IMR-90 (cell line): Measurements from ENCODE around the gene SPATS2L. TPM values are rescaled to one million over a fixed set of nuclear protein-coding genes. Genes with fewer than 3 reads are reported as not detected.

Source experiments
- ATAC-seq: fragments of 200-7000 bp; cut with Tn5 transposase; 2 replicates; pipeline ENCODE4 v1.9.1; 2020; ENCODE audit warnings: low read depth, mild to moderate bottlenecking, moderate library complexity
- BruUV-seq: library from RNA; stranded (reverse); fragments of 400-500 nt; replicated peaks from 2 replicates; lab custom pipeline; 2021; lab: Mats Ljungman, UMichigan
- CTCF ChIA-PET: fragments of 300-600 bp; formaldehyde crosslinking; extraction: SDS; loops from one replicate; lab custom pipeline; 2021; ENCODE audit warnings: antibody characterized with exemption; lab: Yijun Ruan, JAX
- POLR2A ChIA-PET: fragments of 300-600 bp; sonication (Branson Sonifier 250); formaldehyde crosslinking; loops from one replicate; lab custom pipeline; 2022; ENCODE audit warnings: antibody characterized with exemption; ENCODE audit not compliant: unreplicated experiment; lab: Charles Lee
- DNase-seq: peaks from one replicate; pipeline ENCODE4 v3.0.0; 2013
- H2AFZ ChIP-seq: replicated peaks from 2 replicates; pipeline ENCODE3; 2013; ENCODE audit warnings: low read length, mild to moderate bottlenecking; ENCODE audit not compliant: poor library complexity
- H2AK5ac ChIP-seq: 2 replicates; pipeline ENCODE4 v1.6.1; 2013; ENCODE audit warnings: low read depth, low read length, inconsistent platforms
- H2AK9ac ChIP-seq: replicated peaks from 2 replicates; pipeline ENCODE3; 2013; ENCODE audit warnings: mild to moderate bottlenecking, low read depth, low read length, moderate library complexity; ENCODE audit not compliant: poor library complexity
- H2BK120ac ChIP-seq: 2 replicates; pipeline ENCODE4 v1.6.1; 2013; ENCODE audit warnings: low read depth, low read length, inconsistent platforms
- H2BK15ac ChIP-seq: 3 replicates; pipeline ENCODE4 v1.6.1; 2013; ENCODE audit warnings: low read depth, low read length, inconsistent platforms
- H2BK20ac ChIP-seq: 2 replicates; pipeline ENCODE4 v1.6.1; 2013; ENCODE audit warnings: low read depth, mild to moderate bottlenecking, inconsistent platforms, low read length, moderate library complexity
- H2BK5ac ChIP-seq: 2 replicates; pipeline ENCODE4 v1.6.1; 2013; ENCODE audit warnings: mild to moderate bottlenecking, low read depth, low read length, inconsistent platforms; ENCODE audit not compliant: poor library complexity, severe bottlenecking
- H3K14ac ChIP-seq: replicated peaks from 2 replicates; pipeline ENCODE4 v1.6.1; 2013; ENCODE audit warnings: low read depth, low read length, inconsistent platforms
- H3K18ac ChIP-seq: 2 replicates; pipeline ENCODE4 v1.6.1; 2013; ENCODE audit warnings: low read depth, low read length, control low read depth
- H3K23ac ChIP-seq: 2 replicates; pipeline ENCODE4 v1.6.1; 2013; ENCODE audit warnings: low read depth, low read length, inconsistent platforms
- H3K27ac ChIP-seq: 2 replicates; pipeline ENCODE4 v1.5.1; 2013; ENCODE audit warnings: mild to moderate bottlenecking, control low read depth, low read length; ENCODE audit not compliant: insufficient read depth
- H3K27me3 ChIP-seq: 2 replicates; pipeline ENCODE4 v1.6.1; 2013; ENCODE audit warnings: low read length; ENCODE audit not compliant: control insufficient read depth, insufficient read depth
- H3K36me3 ChIP-seq: 2 replicates; pipeline ENCODE4 v1.6.1; 2013; ENCODE audit warnings: low read length, mixed read lengths; ENCODE audit not compliant: control insufficient read depth, insufficient read depth
- H3K4ac ChIP-seq: 2 replicates; pipeline ENCODE4 v1.6.1; 2013; ENCODE audit warnings: low read depth, low read length, inconsistent platforms
- H3K4me1 ChIP-seq: 2 replicates; pipeline ENCODE4 v1.6.1; 2013; ENCODE audit warnings: low read length, mixed read lengths; ENCODE audit not compliant: control insufficient read depth, insufficient read depth
- H3K4me2 ChIP-seq: 2 replicates; pipeline ENCODE4 v1.6.1; 2013; ENCODE audit warnings: low read depth, mild to moderate bottlenecking, control low read depth, low read length, moderate library complexity
- H3K4me3 ChIP-seq: 2 replicates; pipeline ENCODE4 v1.5.1; 2013; ENCODE audit warnings: low read depth, mild to moderate bottlenecking, control low read depth, low read length, moderate library complexity; ENCODE audit not compliant: insufficient read depth
- H3K56ac ChIP-seq: 2 replicates; pipeline ENCODE4 v1.6.1; 2013; ENCODE audit warnings: low read length, inconsistent platforms; ENCODE audit not compliant: insufficient read depth; ENCODE audit errors: extremely low read depth
- H3K79me1 ChIP-seq, 2 experiments: 2 replicates each; pipeline ENCODE4 v1.6.1; 2013; ENCODE audit warnings: low read length in 2 of 2, inconsistent platforms in 1 of 2, low read depth in 1 of 2
- H3K9ac ChIP-seq: 2 replicates; pipeline ENCODE4 v1.6.1; 2013; ENCODE audit warnings: low read depth, low read length, control low read depth
- H3K9me1 ChIP-seq: 2 replicates; pipeline ENCODE4 v1.6.1; 2013; ENCODE audit warnings: low read length, inconsistent platforms; ENCODE audit not compliant: insufficient read depth
- H3K9me3 ChIP-seq: 2 replicates; pipeline ENCODE4 v1.6.1; 2013; ENCODE audit warnings: low read length; ENCODE audit not compliant: control insufficient read depth, insufficient read depth
- H4K20me1 ChIP-seq: 2 replicates; pipeline ENCODE4 v1.6.1; 2013; ENCODE audit warnings: low read length, inconsistent platforms; ENCODE audit not compliant: insufficient read depth
- H4K5ac ChIP-seq: 2 replicates; pipeline ENCODE4 v1.6.1; 2013; ENCODE audit warnings: mild to moderate bottlenecking, low read depth, low read length, control low read depth
- H4K8ac ChIP-seq, 2 experiments: 2 replicates each; pipeline ENCODE4 v1.6.1; 2013; ENCODE audit warnings: low read depth in 2 of 2, low read length in 2 of 2, control low read depth in 1 of 2, inconsistent platforms in 1 of 2
- H4K91ac ChIP-seq: 2 replicates; pipeline ENCODE4 v1.6.1; 2013; ENCODE audit warnings: low read depth, low read length, inconsistent platforms; ENCODE audit not compliant: insufficient read depth
- CHD1 ChIP-seq: IDR thresholded peaks from 2 replicates; pipeline ENCODE4 v1.6.1; 2012; ENCODE audit warnings: low read depth, low read length, improper control_type of control experiment
- RAD21 ChIP-seq: IDR thresholded peaks from 2 replicates; pipeline ENCODE4 v1.6.1; 2012; ENCODE audit warnings: low read length, improper control_type of control experiment
- RCOR1 ChIP-seq: IDR thresholded peaks from 2 replicates; pipeline ENCODE4 v1.6.1; 2012; ENCODE audit warnings: mild to moderate bottlenecking, low read length, improper control_type of control experiment; ENCODE audit not compliant: insufficient replicate concordance
- WGBS, 2 experiments: methylation state at CpG; one replicate each; pipeline versions ENCODE4 v1.1.5 to v1.1.7; 2013; ENCODE audit warnings: missing lambda C conversion rate in 2 of 2; ENCODE audit not compliant: insufficient read length in 1 of 2; ENCODE audit errors: extremely low coverage in 2 of 2; 5-methylcytosine and 5-hydroxymethylcytosine counted together
- dilution Hi-C: fragments of 300-500 bp; cut with HindIII; formaldehyde crosslinking; loops from one replicate; pipeline ENCODE4 v1.14.3; 2018; ENCODE audit warnings: low sequenced_read_pairs; ENCODE audit not compliant: unreplicated experiment
- in situ Hi-C: fragments of 300-500 bp; cut with MboI; formaldehyde crosslinking; loops from 3 replicates; pipeline ENCODE4 v1.14.3; 2019; ENCODE audit warnings: low sequenced_read_pairs, inconsistent platforms, mixed read lengths
- intact Hi-C: fragments of 100-400 bp; cut with micrococcal nuclease; formaldehyde crosslinking; loops from 2 replicates; pipeline ENCODE4 v1.10.0; 2022
- polyA plus RNA-seq, 3 experiments: library from polyadenylated mRNA; depleted of rRNA; stranded (reverse); fragments of >200 nt; gene quantifications; 2 replicates each; pipeline ENCODE4 v1.2.3, GENCODE V29; 2012; ENCODE audit warnings: low replicate concordance in 1 of 3
- total RNA-seq: library from RNA; depleted of rRNA; stranded (reverse); fragments of >200 nt; gene quantifications from 2 replicates; pipeline ENCODE4 v1.2.3, GENCODE V29; 2012

Gene SPATS2L
- total and polyA plus RNA-seq, 2 of the 4 experiments (the other 2 are of a cell fraction), result 118 to 155 TPM

DNA sequence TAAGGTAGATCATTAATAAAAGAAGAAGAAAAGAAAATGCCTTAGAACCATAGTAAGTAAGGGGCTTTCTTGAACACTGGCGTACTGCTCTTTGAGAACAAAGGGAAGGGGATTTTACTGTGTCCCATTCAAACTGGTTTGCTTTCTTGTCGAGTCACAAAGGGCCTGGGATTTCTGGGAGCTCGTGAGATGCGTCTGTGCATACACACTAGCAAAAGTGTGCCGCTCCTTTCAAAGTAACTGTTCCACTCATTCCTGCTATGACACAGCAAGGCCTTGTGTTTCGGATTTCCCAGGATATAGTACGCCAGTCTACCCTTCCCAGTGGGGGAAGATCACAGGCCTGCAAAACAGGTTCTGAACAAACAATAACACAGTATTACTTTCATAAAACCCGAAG, 110.4 kb downstream of the SPATS2L start:
- H3K27me3 ChIP-seq, result no peaks in the 10 kb centered on the region
- H2AK5ac ChIP-seq, result no peak overlapping the region
- no peak for ATAC-seq
- H3K9me1 ChIP-seq, result 0 out of 2 replicates have a peak, but pooled peaks cover 4% of the 10 kb centered on the region
- no peak overlapping the region for H3K4me3 ChIP-seq
- H3K27ac ChIP-seq, result 0 out of 2 replicates have a peak overlapping the region, but pooled peaks have one; percentile 25
- intact Hi-C loops (no loop called here), in situ Hi-C loops (no loop called here), dilution Hi-C loops (no loop called here)
- no peaks in the 10 kb centered on the region for H4K20me1 ChIP-seq
- no peak overlapping the region for H2BK120ac ChIP-seq
- H3K14ac ChIP-seq, result no peak overlapping the region
- H3K4me1 ChIP-seq, result peaks cover under 1% of the 10 kb centered on the region; the same call in 1 of the 2 replicates
- H3K4me2 ChIP-seq, result no peak overlapping the region
- peaks cover 35 to 61% of the 10 kb centered on the region in 2 experiments for H3K79me1 ChIP-seq
- H4K8ac ChIP-seq, result no peak overlapping the region
- CTCF ChIA-PET, result no interaction called here
- 0 out of 2 replicates have a peak overlapping the region, but pooled peaks have one; percentile 12 for H4K5ac ChIP-seq
- no peak overlapping the region for H2AFZ ChIP-seq
- no peak overlapping the region for H4K91ac ChIP-seq
- H3K9me3 ChIP-seq, result no peaks in the 10 kb centered on the region
- TF ChIP-seq RAD21 (no peak), CHD1 (no peak), RCOR1 (no peak)
- no peak overlapping the region for H3K18ac ChIP-seq
- H2AK9ac ChIP-seq, result no peak overlapping the region
- no peak overlapping the region for H2BK15ac ChIP-seq
- H3K9ac ChIP-seq, result no peak overlapping the region
- no peak overlapping the region for H2BK5ac ChIP-seq
- POLR2A ChIA-PET, result no interaction called here
- no peak overlapping the region for H3K56ac ChIP-seq
- no TSS peak for BruUV-seq
- H3K4ac ChIP-seq, result no peak overlapping the region
- H3K23ac ChIP-seq, result no peak overlapping the region
- no peak overlapping the region for H2BK20ac ChIP-seq
- DNase-seq, result no peak
- H3K36me3 ChIP-seq, result peaks cover 44% of the 10 kb centered on the region
- WGBS, 2 experiments, result 100% methylated on average over 1 of the region's 8 CpGs; no CpG with 5 or more reads in 1 of the 2 experiments
